Activated CD4-positive, alpha-beta T cell treated with anti-CD3 and anti-CD28 coated beads, Interleukin-2, amount 10 ng/mL, durations not matched to agents 24 days and 14 days (primary cell): Measurements from ENCODE around the gene CHRNE. TPM values are rescaled to one million over a fixed set of nuclear protein-coding genes. Genes with fewer than 3 reads are reported as not detected.
"Not testable (repeated sequence)": the region's sequence is repeated elsewhere in the genome, so short reads cannot be mapped to it uniquely, and the experiment has no call there.

Source experiments
- DNase-seq: peaks from one replicate; pipeline ENCODE4 v3.0.0; 2022
- H3K27ac Mint-ChIP-seq: one replicate; pipeline ENCODE4 v1.8.0; 2022; ENCODE audit warnings: mild to moderate bottlenecking, mixed read lengths
- H3K27me3 Mint-ChIP-seq: one replicate; pipeline ENCODE4 v1.8.0; 2022; ENCODE audit warnings: mixed read lengths
- H3K36me3 Mint-ChIP-seq: one replicate; pipeline ENCODE4 v1.8.0; 2022; ENCODE audit warnings: low read depth, mild to moderate bottlenecking, mixed read lengths
- H3K4me1 Mint-ChIP-seq: one replicate; pipeline ENCODE4 v1.8.0; 2021; ENCODE audit warnings: mixed read lengths
- H3K4me3 Mint-ChIP-seq: one replicate; pipeline ENCODE4 v1.8.0; 2022; ENCODE audit warnings: mild to moderate bottlenecking, moderate library complexity, mixed read lengths
- H3K9me3 Mint-ChIP-seq: one replicate; pipeline ENCODE4 v1.8.0; 2021; ENCODE audit warnings: mixed read lengths
- intact Hi-C: fragments of 100-400 bp; cut with micrococcal nuclease; formaldehyde crosslinking; loops from one replicate; pipeline ENCODE4 v1.15.1; 2023
- total RNA-seq: library from RNA; stranded (reverse); gene quantifications from 2 replicates; pipeline ENCODE4 v1.2.3, GENCODE V29; 2022

CHRNE gene
- total RNA-seq, 1 donor from 2014 or later: 0.42 TPM

DNA sequence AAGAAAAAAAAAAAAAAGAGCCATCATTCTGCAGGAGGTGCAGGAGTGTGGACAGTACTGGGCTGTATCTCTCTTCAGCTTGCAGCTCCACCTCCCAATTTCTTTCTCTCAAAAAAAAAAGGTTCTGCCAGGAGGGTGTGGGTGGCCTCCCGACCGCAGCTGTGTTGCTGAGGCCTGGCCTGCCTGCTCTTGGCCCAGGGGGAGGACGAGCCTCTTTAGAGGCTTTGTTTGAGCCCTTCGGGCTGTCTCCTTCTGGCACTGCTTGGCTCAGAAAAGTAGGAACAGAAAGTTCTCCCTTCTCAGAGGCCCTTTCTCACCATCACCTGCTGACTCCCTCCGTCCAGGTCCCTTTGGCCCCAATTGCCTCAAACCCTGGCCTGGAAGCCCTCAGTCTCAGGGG, 25.8 kb downstream of the CHRNE start:
- Mint-ChIP-seq H3K27ac (no peak overlapping the region), H3K9me3 (no peaks in the 10 kb centered on the region), H3K27me3 (no peaks in the 10 kb centered on the region), H3K4me1 (peaks cover 3% of the 10 kb centered on the region), H3K4me3 (no peak overlapping the region), H3K36me3 (peaks cover 26% of the 10 kb centered on the region)
- no peak for DNase-seq
- intact Hi-C loops: no loop called here

DNA sequence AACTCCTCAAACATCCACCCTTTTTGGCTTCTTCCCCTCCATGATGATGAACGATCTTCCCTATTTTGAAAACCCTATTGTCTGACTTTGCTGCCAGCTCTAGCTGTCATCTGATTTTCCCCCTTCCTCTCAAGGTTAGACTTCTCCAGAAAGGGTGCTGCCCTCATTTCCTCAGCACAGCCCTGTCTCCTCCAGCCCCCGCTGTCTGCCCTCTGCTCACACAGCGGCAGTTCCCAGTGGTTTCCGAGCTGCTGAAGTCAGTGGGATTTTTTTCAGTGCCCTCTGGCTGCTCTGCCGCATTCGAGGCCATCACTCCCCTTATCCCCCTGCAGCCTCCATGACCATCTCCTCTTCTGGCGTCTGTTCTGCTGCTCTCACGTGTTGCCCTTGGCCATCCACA, 30.1 kb downstream of the CHRNE start:
- Mint-ChIP-seq H3K36me3 (peaks cover 14% of the 10 kb centered on the region), H3K4me1 (no peaks in the 10 kb centered on the region), H3K9me3 (no peaks in the 10 kb centered on the region), H3K4me3 (no peak overlapping the region), H3K27me3 (no peaks in the 10 kb centered on the region), H3K27ac (no peak overlapping the region)
- intact Hi-C loops: no loop called here
- DNase-seq: no peak

DNA sequence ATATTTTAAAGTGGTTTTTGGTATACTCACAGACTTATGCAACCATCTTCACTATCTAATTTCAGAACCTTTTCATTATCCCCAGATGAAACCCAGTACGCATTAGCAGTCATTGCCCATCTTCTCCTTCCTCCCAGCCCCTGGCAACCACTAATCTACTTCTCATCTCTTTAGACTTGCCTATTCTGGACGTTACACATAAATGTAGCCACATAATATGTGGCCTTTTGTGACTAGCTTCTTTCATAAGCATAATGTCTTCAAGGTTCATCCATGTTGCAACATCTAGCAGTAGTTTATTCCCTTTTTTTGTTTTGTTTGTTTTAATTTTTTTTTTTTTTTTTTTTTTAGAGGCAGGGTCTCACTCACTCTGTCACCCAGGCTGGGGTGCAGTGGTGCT, 32.0 kb downstream of the CHRNE start:
- no peaks in the 10 kb centered on the region for H3K9me3 Mint-ChIP-seq

DNA sequence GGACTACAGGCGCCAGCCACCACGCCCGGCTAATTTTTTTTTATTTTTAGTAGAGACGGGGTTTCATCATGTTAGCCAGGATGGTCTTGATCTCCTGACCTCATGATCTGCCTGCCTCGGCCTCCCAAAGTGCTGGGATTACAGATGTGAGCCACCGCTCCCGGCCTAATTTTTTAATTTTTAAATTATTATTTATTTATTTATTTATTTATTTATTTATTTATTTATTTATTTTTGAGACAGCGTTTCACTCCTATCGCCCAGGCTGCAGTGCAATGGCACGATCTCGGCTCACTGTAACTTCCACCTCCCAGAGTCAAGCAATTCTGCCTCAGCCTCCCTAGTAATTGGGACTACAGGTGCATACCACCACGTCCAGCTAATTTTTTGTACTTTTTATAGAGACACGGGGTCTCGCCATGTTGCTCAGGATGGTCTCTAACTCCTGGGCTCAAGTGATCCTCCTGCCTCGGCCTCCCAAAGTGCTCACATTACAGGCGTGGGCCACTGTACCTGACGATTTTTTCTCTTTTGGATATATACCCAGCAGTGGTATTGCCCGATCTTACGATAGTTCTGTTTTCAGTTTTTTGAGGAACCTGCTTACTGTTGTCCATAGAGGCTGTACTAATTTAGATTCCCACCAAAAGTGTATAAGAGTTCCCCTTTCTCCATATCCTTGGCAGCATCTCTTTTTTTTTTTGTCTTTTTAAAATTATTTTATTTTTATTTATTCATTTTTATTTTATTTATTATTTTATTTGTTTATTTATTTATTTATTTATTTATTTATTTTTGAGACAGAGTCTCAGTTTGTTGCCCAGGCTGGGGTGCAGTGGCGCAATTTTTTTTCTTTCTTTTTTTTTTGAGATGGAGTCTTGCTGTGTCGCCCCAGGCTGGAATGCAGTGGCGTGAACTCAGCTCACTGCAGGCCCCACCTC, 33.6 kb downstream of the CHRNE start:
- H3K36me3 Mint-ChIP-seq, H3K27me3 Mint-ChIP-seq, intact Hi-C loops, H3K4me1 Mint-ChIP-seq, H3K9me3 Mint-ChIP-seq, DNase-seq, H3K27ac Mint-ChIP-seq, H3K4me3 Mint-ChIP-seq: not testable (repeated sequence)

More for the DNA sequence above, 32.0 kb downstream of the CHRNE start:
- DNase-seq: no peak
- Mint-ChIP-seq H3K27ac (no peak overlapping the region), H3K36me3 (peaks cover 11% of the 10 kb centered on the region), H3K27me3 (no peaks in the 10 kb centered on the region), H3K4me1 (no peaks in the 10 kb centered on the region), H3K4me3 (no peak overlapping the region)
- intact Hi-C loops: no loop called here

DNA sequence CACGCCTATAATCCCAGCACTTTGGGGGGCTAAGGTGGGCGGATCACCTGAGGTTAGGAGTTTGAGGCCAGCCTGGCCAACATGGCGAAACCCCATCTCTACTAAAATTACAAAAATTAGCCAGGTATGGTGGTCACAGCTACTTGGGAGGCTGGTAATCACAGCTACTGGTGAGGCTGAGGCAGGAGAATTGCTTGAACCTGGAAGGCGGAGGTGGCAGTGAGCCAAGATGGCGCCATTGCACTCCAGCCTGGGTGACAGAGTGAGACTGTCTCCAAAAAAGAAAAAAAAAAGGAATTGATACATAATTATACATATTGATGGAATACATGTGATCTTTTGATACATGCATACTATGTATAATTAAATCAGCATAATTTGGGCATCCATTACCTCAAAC, 35.4 kb downstream of the CHRNE start:
- intact Hi-C loops, H3K9me3 Mint-ChIP-seq, H3K4me3 Mint-ChIP-seq, H3K4me1 Mint-ChIP-seq, DNase-seq, H3K27ac Mint-ChIP-seq, H3K27me3 Mint-ChIP-seq, H3K36me3 Mint-ChIP-seq: not testable (repeated sequence)

DNA sequence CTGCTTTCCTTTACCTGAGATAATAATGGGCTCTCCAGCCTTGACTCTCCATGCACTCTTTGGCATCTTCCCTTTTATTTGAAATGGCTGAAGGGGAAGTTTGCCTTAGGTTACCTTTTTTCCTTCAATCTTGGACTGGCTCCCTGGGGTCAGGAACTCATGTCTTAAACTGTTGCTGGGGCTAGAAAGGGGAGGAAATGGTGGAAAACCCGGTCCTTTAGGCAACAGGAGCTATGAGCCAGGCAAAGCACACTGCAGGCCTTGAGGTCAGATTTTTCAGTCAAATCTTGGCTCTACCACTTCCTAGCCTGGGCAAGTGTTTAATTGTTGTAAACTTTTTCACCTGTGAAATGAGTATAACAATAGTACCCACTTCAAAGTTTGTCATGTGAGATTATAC, 39.6 kb downstream of the CHRNE start:
- intact Hi-C loops: no loop called here
- H3K27ac Mint-ChIP-seq: no peak overlapping the region

DNA sequence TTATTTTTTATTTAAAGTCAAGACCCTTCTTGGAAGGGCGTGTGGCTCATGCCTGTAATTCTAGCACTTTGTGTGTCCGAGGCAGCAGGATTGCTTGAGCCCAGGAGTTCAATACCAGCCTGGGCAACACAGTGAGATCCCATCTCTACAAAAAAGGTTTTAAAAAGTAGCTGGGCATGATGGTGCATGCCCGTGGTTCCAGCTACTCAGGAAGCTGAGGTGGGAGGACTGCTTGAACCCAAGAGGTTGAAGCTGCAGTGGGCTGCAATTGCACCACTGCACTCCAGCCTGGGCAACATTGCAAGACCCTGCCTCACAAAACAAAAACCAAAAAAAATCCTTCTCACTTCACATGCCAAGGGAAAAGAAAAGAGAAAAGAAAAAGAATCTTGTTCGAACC, 40.2 kb downstream of the CHRNE start:
- intact Hi-C loops: no loop called here
- Mint-ChIP-seq H3K27ac (no peak overlapping the region), H3K9me3 (no peaks in the 10 kb centered on the region), H3K4me3 (no peak overlapping the region), H3K27me3 (no peaks in the 10 kb centered on the region), H3K36me3 (peaks cover 7% of the 10 kb centered on the region), H3K4me1 (peaks cover 8% of the 10 kb centered on the region)
- no peak for DNase-seq

More for the DNA sequence above, 39.6 kb downstream of the CHRNE start:
- Mint-ChIP-seq H3K36me3 (peaks cover 7% of the 10 kb centered on the region), H3K9me3 (no peaks in the 10 kb centered on the region), H3K27me3 (no peaks in the 10 kb centered on the region), H3K4me1 (peaks cover 5% of the 10 kb centered on the region), H3K4me3 (no peak overlapping the region)
- DNase-seq: no peak

DNA sequence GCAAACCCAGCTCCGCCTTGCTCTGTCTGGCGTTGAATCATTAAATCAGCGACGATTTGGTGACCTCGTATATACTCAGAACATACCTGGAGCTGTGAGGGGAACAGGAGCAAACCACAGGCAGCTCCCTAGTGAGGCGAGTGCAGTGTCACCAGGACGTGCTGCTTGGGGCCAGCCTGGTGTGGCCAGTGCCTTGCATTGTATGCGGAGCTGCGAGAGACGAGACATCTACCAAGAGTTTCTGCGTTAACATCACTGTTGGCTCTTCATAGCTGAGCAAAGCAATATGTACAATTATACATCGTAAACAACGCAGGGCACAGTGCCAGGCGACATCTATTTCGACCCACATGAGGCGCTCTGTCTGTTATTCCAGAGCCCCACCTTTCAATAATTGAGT, 41.8 kb downstream of the CHRNE start:
- Mint-ChIP-seq H3K27me3 (no peaks in the 10 kb centered on the region), H3K4me3 (no peak overlapping the region), H3K36me3 (peaks cover 13% of the 10 kb centered on the region), H3K9me3 (no peaks in the 10 kb centered on the region), H3K4me1 (peaks cover 11% of the 10 kb centered on the region), H3K27ac (no peak overlapping the region)
- no peak for DNase-seq
- intact Hi-C loops: no loop called here

DNA sequence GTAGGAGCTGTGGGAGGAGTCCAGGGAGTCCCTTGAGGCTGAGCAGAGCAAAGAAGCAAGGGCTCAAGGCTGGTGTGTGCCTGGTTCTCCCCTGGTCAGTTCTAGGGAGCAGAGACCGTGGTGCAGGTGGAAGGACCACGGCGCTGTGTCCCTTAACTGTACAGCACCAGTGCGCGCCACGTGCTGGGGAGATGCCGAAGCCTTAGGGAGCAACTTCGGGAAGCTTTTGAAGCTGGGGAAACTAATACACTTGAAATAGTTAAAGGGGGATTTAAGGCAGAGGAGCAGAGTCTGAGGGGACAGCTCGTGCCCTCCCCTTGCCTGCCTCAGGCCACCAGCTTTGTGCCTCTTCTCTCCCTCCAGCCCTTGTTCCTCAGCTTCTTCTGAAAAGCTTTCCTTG, 42.2 kb downstream of the CHRNE start:
- peaks cover 13% of the 10 kb centered on the region for H3K4me1 Mint-ChIP-seq
- no peak overlapping the region for H3K27ac Mint-ChIP-seq
- H3K4me3 Mint-ChIP-seq: no peak overlapping the region
- intact Hi-C loops: no loop called here
- H3K9me3 Mint-ChIP-seq: no peaks in the 10 kb centered on the region
- peaks cover 14% of the 10 kb centered on the region for H3K36me3 Mint-ChIP-seq
- no peaks in the 10 kb centered on the region for H3K27me3 Mint-ChIP-seq
- DNase-seq: no peak

DNA sequence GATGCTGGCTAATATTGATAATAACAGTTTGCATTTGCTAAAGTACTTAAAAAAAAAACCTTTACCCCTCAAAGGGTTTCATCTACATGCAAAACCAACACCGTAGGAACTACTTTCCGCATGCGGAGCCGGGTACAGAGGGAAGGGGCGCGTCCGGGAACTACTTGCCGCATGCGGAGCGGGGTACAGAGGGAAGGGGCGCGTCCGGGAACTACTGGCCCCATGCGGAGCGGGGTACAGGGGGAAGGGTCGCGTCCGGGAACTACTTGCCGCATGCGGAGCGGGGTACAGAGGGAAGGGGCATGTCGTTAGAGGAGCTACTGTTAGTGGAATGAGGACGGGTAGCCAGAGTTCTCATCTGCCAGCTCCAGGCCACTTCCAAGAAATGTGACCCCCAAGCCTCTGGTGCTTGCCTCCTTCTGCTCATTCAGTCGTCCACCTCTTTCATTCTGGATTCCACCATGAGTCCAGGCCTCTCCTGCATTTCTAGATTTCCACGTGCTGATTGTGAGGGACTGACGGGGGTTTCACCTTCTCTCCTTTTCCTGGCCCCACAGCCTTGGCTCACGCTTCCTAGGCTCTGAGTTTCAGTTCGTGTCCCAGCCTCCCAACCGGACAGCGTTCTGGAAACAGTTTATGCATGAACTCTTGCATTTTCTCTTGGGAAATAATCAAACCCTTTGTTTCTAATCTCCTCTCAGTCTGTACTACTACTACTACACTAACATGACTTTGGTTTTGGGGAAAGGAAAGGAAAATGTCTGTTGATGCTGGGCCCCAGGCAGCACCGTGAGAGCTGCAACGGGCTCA, 42.9 kb downstream of the CHRNE start:
- H3K36me3 Mint-ChIP-seq: peaks cover 14% of the 10 kb centered on the region
- DNase-seq: no peak
- peaks cover 13% of the 10 kb centered on the region for H3K4me1 Mint-ChIP-seq
- no peaks in the 10 kb centered on the region for H3K9me3 Mint-ChIP-seq
- no peak overlapping the region for H3K27ac Mint-ChIP-seq
- intact Hi-C loops: no loop called here
- H3K27me3 Mint-ChIP-seq: no peaks in the 10 kb centered on the region
- no peak overlapping the region for H3K4me3 Mint-ChIP-seq

DNA sequence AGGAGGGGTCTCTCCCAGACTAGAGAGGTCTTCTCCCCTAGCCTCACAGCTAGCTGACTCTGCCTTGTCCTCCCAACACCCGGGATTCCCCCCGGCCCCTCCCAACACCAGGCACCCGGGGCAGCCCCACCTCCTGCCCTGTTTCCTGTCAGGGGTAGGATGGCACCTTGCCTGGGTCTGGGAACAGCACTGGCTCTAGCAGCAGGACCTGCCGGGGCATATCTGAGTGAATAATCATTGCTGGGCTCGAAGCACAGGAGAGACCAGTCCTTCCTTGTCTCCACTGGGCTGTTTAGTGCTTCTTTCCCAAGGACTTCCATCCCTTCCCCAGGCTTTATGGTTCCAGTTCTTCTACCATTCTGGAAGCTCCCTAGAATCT, 44.0 kb downstream of the CHRNE start:
- DNase-seq: no peak
- intact Hi-C loops: no loop called here
- Mint-ChIP-seq H3K27me3 (no peaks in the 10 kb centered on the region), H3K36me3 (peaks cover 22% of the 10 kb centered on the region), H3K9me3 (no peaks in the 10 kb centered on the region), H3K27ac (no peak overlapping the region), H3K4me1 (peaks cover 18% of the 10 kb centered on the region), H3K4me3 (no peak overlapping the region)

DNA sequence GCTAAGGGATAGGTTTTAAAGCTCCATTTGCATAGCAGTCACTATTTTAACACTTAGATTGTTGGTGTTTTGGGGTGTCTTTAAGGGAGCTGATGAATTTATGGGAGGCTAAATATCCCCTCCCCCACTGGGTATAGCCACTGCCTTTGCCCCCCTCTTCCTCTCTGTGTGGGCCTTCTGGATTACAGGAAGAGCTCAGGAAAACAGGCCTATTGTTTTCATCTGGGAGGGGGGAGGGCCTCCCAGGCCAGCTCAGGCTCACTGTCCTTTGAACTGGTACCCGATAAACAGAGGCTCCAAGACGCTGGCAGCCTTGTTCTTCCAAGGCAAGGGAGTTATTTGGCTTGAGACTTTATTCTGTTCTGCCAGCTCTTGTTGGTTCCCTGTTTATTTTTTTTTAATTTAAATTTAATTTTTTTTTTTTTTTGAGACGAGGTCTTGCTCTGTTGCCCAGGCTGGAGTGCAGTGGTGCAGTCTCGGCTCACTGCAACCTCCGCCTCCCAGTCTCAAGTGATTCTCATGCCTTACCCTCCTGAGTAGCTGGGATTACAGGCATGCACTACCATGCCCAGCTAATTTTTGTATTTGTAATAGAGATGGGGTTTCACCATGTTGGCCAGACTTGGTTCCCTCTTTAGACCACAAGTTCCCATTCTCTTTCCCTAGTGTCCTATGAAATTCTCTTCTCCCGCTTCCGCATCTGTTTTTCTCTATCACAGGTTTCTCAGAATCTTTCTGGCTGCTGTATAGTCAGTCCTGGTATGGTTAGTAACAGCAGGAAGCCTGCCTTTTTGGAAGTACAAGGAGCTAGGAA, 44.6 kb downstream of the CHRNE start:
- Mint-ChIP-seq H3K4me3 (no peak overlapping the region), H3K4me1 (peaks cover 20% of the 10 kb centered on the region), H3K27me3 (no peaks in the 10 kb centered on the region), H3K9me3 (no peaks in the 10 kb centered on the region), H3K27ac (no peak overlapping the region), H3K36me3 (peaks cover 22% of the 10 kb centered on the region)
- DNase-seq: no peak
- intact Hi-C loops: no loop called here

DNA sequence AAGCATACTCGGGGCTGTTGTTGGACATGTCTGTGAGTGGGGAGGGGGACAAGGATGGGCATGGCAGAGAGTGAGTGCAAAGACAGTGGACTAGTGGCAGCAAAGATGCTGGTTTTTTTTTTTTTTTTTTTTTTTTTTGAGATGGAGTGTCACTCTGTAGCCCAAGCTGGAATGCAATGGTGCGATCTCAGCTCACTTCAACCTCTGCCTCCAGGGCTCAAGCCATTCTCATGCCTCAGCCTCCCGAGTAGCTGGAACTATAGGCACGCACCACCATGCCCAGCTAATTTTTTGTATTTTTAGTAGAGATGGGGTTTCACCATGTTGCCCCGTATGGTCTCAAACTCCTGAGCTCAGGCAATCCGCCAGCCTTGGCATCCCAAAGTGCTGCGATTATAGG, 45.6 kb downstream of the CHRNE start:
- H3K27me3 Mint-ChIP-seq, DNase-seq, H3K4me3 Mint-ChIP-seq, H3K9me3 Mint-ChIP-seq, intact Hi-C loops, H3K27ac Mint-ChIP-seq: not testable (repeated sequence)
- Mint-ChIP-seq H3K4me1 (peaks cover 21% of the 10 kb centered on the region), H3K36me3 (peaks cover 24% of the 10 kb centered on the region)

DNA sequence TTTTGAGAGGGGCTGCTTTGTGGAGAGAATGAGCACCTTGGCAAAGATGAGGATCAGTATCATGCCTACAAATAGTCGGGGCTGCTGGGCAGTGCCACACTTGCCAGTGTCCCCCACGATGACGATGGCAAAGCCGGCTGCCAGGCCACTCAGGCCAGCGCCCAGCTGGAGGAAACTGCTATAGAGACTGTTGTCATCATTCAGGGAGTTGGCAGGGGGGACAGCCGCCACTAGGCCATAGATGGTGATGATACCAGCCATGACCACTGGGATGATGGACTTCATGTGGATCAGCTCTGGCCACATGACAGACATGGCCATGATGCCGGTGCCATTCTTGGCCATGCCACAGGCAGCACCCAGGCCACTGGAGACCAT, 46.0 kb downstream of the CHRNE start:
- no peak overlapping the region for H3K4me3 Mint-ChIP-seq
- H3K9me3 Mint-ChIP-seq: no peaks in the 10 kb centered on the region
- intact Hi-C loops: no loop called here
- no peaks in the 10 kb centered on the region for H3K27me3 Mint-ChIP-seq
- H3K4me1 Mint-ChIP-seq: peaks cover 25% of the 10 kb centered on the region
- peaks cover 29% of the 10 kb centered on the region for H3K36me3 Mint-ChIP-seq
- no peak for DNase-seq
- H3K27ac Mint-ChIP-seq: no peak overlapping the region
